H1 (cell line): ENCODE data around the gene UPK3B. TPM values are rescaled to one million over a fixed set of nuclear protein-coding genes. Genes with fewer than 3 reads are reported as not detected.

Source experiments
- CTCF ChIA-PET: fragments of 300-600 bp; sonication (Branson Sonifier 250); formaldehyde crosslinking; loops from one replicate; lab custom pipeline; 2021; ENCODE audit not compliant: partially characterized antibody; lab: Charles Lee
- POLR2A ChIA-PET: fragments of 300-600 bp; sonication (Branson Sonifier 250); formaldehyde crosslinking; loops from one replicate; lab custom pipeline; 2021; ENCODE audit warnings: inconsistent platforms; ENCODE audit not compliant: partially characterized antibody; lab: Charles Lee
- DNase-seq, 2 experiments: peaks; one replicate each; pipeline versions ENCODE4 v3.0.0 to v3.0.0-alpha.2; 2010 to 2022; ENCODE audit warnings: low spot score in 2 of 2, low read depth in 1 of 2, mixed read lengths in 1 of 2
- FAIRE-seq: peaks from 2 replicates; lab custom pipeline; 2011; peaks lifted over from hg19 to GRCh38; lab: Jason Lieb, UNC
- H2AFZ ChIP-seq: 2 replicates; pipeline ENCODE4 v1.8.1; 2012; ENCODE audit warnings: low read length, inconsistent platforms
- H2AK5ac ChIP-seq: 2 replicates; pipeline ENCODE4 v1.6.1; 2013; ENCODE audit warnings: low read depth, low read length
- H2BK120ac ChIP-seq: replicated peaks from 2 replicates; pipeline ENCODE3; 2013; ENCODE audit warnings: low read depth, low read length, inconsistent platforms
- H2BK12ac ChIP-seq: 2 replicates; pipeline ENCODE4 v1.6.1; 2013; ENCODE audit warnings: low read depth, low read length
- H2BK15ac ChIP-seq: 2 replicates; pipeline ENCODE4 v1.6.1; 2013; ENCODE audit warnings: low read length
- H2BK20ac ChIP-seq: 2 replicates; pipeline ENCODE4 v1.6.1; 2013; ENCODE audit warnings: low read length
- H2BK5ac ChIP-seq: 2 replicates; pipeline ENCODE4 v1.6.1; 2013; ENCODE audit warnings: low read depth, low read length
- H3K14ac ChIP-seq: 2 replicates; pipeline ENCODE4 v1.6.1; 2013; ENCODE audit warnings: inconsistent platforms; ENCODE audit not compliant: insufficient read length
- H3K18ac ChIP-seq: 2 replicates; pipeline ENCODE4 v1.6.1; 2013; ENCODE audit warnings: low read length; ENCODE audit errors: extremely low read depth
- H3K23ac ChIP-seq: 2 replicates; pipeline ENCODE4 v1.6.1; 2013; ENCODE audit warnings: inconsistent platforms; ENCODE audit not compliant: insufficient read length
- H3K23me2 ChIP-seq: 2 replicates; pipeline ENCODE4 v1.6.1; 2013; ENCODE audit warnings: low read depth, low read length
- H3K27ac ChIP-seq: 2 replicates; pipeline ENCODE4 v1.6.1; 2011; ENCODE audit warnings: low read depth, low read length, inconsistent platforms
- H3K27me3 ChIP-seq, 4 experiments: replicated peaks in 1 of 4; 1 replicate in 1 of 4; 2 replicates in 3 of 4; pipeline versions ENCODE4 v1.6.1 to v1.8.1; 2011 to 2013; ENCODE audit warnings: low read length in 3 of 4, mild to moderate bottlenecking in 3 of 4, inconsistent platforms in 2 of 4, mixed read lengths in 2 of 4, moderate library complexity in 1 of 4; ENCODE audit not compliant: control insufficient read depth in 3 of 4, insufficient read depth in 3 of 4; ENCODE audit errors: extremely low read depth in 1 of 4
- H3K36me3 ChIP-seq, 4 experiments: 2 replicates each; pipeline versions ENCODE4 v1.6.1 to v1.8.1; 2011 to 2013; ENCODE audit warnings: mild to moderate bottlenecking in 4 of 4, low read length in 3 of 4, moderate library complexity in 2 of 4, control low read depth in 1 of 4, inconsistent platforms in 1 of 4; ENCODE audit not compliant: insufficient read depth in 4 of 4, control insufficient read depth in 2 of 4
- H3K4ac ChIP-seq: replicated peaks from 2 replicates; pipeline ENCODE3; 2013; ENCODE audit warnings: low read length, low read depth, mixed read lengths, inconsistent platforms; ENCODE audit not compliant: insufficient read length
- H3K4me1 ChIP-seq, 4 experiments: replicated peaks in 1 of 4; 1 replicate in 1 of 4; 2 replicates in 3 of 4; pipeline versions ENCODE4 v1.6.1 to v1.8.1; 2011 to 2013; ENCODE audit warnings: low read length in 3 of 4, inconsistent platforms in 2 of 4, mixed read lengths in 1 of 4; ENCODE audit not compliant: insufficient read depth in 4 of 4, control insufficient read depth in 3 of 4
- H3K4me2 ChIP-seq, 2 experiments: 2 replicates each; pipeline versions ENCODE4 v1.6.1 to v1.8.1; 2011 to 2013; ENCODE audit warnings: low read depth in 2 of 2, low read length in 2 of 2, control low read depth in 1 of 2, inconsistent platforms in 1 of 2, mild to moderate bottlenecking in 1 of 2; ENCODE audit not compliant: insufficient read depth in 1 of 2
- H3K4me3 ChIP-seq, 4 experiments: fragments of 200-600, 300-600 bp in 1 of 4; sonication (generic), shearing (Covaris generic), sonication (Bioruptor Twin) in 1 of 4; 2 replicates each; pipeline versions ENCODE4 v1.5.1 to v1.8.1; 2011 to 2016; ENCODE audit warnings: low read length in 4 of 4, low read depth in 3 of 4, control low read depth in 2 of 4, inconsistent platforms in 2 of 4, mild to moderate bottlenecking in 2 of 4, mixed read lengths in 1 of 4, moderate library complexity in 1 of 4; ENCODE audit not compliant: insufficient read depth in 2 of 4; ENCODE audit errors: extremely low read depth in 1 of 4
- H3K56ac ChIP-seq: replicated peaks from 2 replicates; pipeline ENCODE3; 2013; ENCODE audit warnings: low read depth, mild to moderate bottlenecking, mixed read lengths, low read length, inconsistent platforms; ENCODE audit not compliant: insufficient read length
- H3K79me1 ChIP-seq: 2 replicates; pipeline ENCODE4 v1.6.1; 2013; ENCODE audit warnings: low read depth, low read length, control low read depth
- H3K79me2 ChIP-seq, 2 experiments: 2 replicates each; pipeline versions ENCODE4 v1.6.1 to v1.8.1; 2012 to 2013; ENCODE audit warnings: low read length in 2 of 2, mild to moderate bottlenecking in 2 of 2, inconsistent platforms in 1 of 2; ENCODE audit not compliant: insufficient read depth in 2 of 2, control insufficient read depth in 1 of 2
- H3K9ac ChIP-seq, 4 experiments: replicated peaks in 1 of 4; 1 replicate in 1 of 4; 2 replicates in 3 of 4; pipeline versions ENCODE4 v1.6.1 to v1.8.1; 2011 to 2013; ENCODE audit warnings: low read depth in 3 of 4, low read length in 3 of 4, control low read depth in 2 of 4, mild to moderate bottlenecking in 2 of 4, moderate library complexity in 2 of 4, inconsistent platforms in 1 of 4; ENCODE audit errors: extremely low read depth in 1 of 4
- H3K9me3 ChIP-seq, 2 experiments: 2 replicates each; pipeline versions ENCODE4 v1.6.1 to v1.8.1; 2012 to 2013; ENCODE audit warnings: mild to moderate bottlenecking in 2 of 2, moderate library complexity in 2 of 2, control low read depth in 1 of 2, inconsistent platforms in 1 of 2, low read depth in 1 of 2, low read length in 1 of 2, mixed read lengths in 1 of 2; ENCODE audit not compliant: insufficient read depth in 2 of 2
- H4K20me1 ChIP-seq, 2 experiments: replicated peaks in 1 of 2; 2 replicates each; pipeline versions ENCODE3 to v1.8.1; 2011 to 2013; ENCODE audit warnings: inconsistent platforms in 2 of 2, low read length in 2 of 2, mild to moderate bottlenecking in 1 of 2; ENCODE audit not compliant: insufficient read depth in 2 of 2, control insufficient read depth in 1 of 2
- H4K5ac ChIP-seq: 2 replicates; pipeline ENCODE4 v1.6.1; 2013; ENCODE audit warnings: low read length, low read depth, mixed read lengths, inconsistent platforms; ENCODE audit not compliant: insufficient read length
- H4K8ac ChIP-seq: 2 replicates; pipeline ENCODE4 v1.8.0; 2013; ENCODE audit warnings: mild to moderate bottlenecking, moderate library complexity, low read length, inconsistent platforms; ENCODE audit not compliant: insufficient read depth; ENCODE audit errors: extremely low read depth
- H4K91ac ChIP-seq: replicated peaks from 2 replicates; pipeline ENCODE3; 2013; ENCODE audit warnings: low read length, mixed read lengths, inconsistent platforms; ENCODE audit not compliant: insufficient read length
- BACH1 ChIP-seq: IDR thresholded peaks from 2 replicates; pipeline ENCODE4 v1.6.1; 2012; ENCODE audit warnings: low read length, improper control_type of control experiment
- CHD1 ChIP-seq: IDR thresholded peaks from 2 replicates; pipeline ENCODE4 v1.6.1; 2012; ENCODE audit warnings: low read depth, low read length, improper control_type of control experiment
- EGR1 ChIP-seq: IDR thresholded peaks from 2 replicates; pipeline ENCODE4 v1.6.1; 2011; ENCODE audit warnings: low read depth, low read length, borderline replicate concordance
- GABPA ChIP-seq: IDR thresholded peaks from 2 replicates; pipeline ENCODE4 v1.6.1; 2011; ENCODE audit warnings: mild to moderate bottlenecking, low read length, moderate library complexity, borderline replicate concordance; ENCODE audit not compliant: insufficient read depth
- POU5F1 ChIP-seq: IDR thresholded peaks from 2 replicates; pipeline ENCODE4 v1.6.1; 2011; ENCODE audit warnings: low read depth, mild to moderate bottlenecking, low read length, moderate library complexity
- SAP30 ChIP-seq: fragments of 300-600 bp; sonication (generic); IDR thresholded peaks from 2 replicates; pipeline ENCODE4 v1.7.1; 2012; ENCODE audit warnings: low read length, moderate library complexity, mild to moderate bottlenecking, inconsistent platforms; ENCODE audit not compliant: insufficient read depth, insufficient replicate concordance
- TAF7 ChIP-seq: optimal IDR thresholded peaks from 2 replicates; pipeline ENCODE3; 2011; ENCODE audit warnings: low read depth, mild to moderate bottlenecking, inconsistent platforms, low read length, moderate library complexity, borderline replicate concordance
- WGBS, 2 experiments: shearing (Covaris generic) in 1 of 2; methylation state at CpG; one replicate each; pipeline versions ENCODE4 v1.1.6 to v1.1.7; 2013 to 2015; ENCODE audit warnings: low lambda C conversion rate in 2 of 2, mixed read lengths in 2 of 2, inconsistent platforms in 1 of 2, low coverage in 1 of 2, missing lambda C conversion rate in 1 of 2; ENCODE audit not compliant: insufficient replicate concordance in 2 of 2, insufficient coverage in 1 of 2, insufficient read length in 1 of 2; ENCODE audit errors: extremely low coverage in 1 of 2, missing lambda C conversion rate in 1 of 2; 5-methylcytosine and 5-hydroxymethylcytosine counted together
- polyA plus RNA-seq, 7 experiments: library from polyadenylated mRNA; depleted of rRNA in 3 of 7; stranded (reverse) in 5 of 7; unstranded in 2 of 7; fragments of >200 nt in 5 of 7; fragments of 200-250 nt in 2 of 7; gene quantifications; 1 replicate in 5 of 7; 2 replicates in 1 of 7; 4 replicates in 1 of 7; pipeline versions ENCODE4 v1.2.1 to v1.2.3, GENCODE V29; 2011 to 2013; ENCODE audit warnings: missing spikeins in 2 of 7, mixed read lengths in 2 of 7
- total RNA-seq: library from RNA; stranded (reverse); fragmentation: NEBNext Ultra II Directional; extraction: Animal tissue kit (Norgen Biotek cat#: 25700); gene quantifications from 2 replicates; pipeline ENCODE4 v1.2.1, GENCODE V29; 2021

The UPK3B gene
- total and polyA plus RNA-seq, 2 of the 8 experiments (the other 6 are each of a cell fraction or from before 2014, with no cell fraction given) = 5.9 to 20.6 TPM

- no peak overlapping the region for H3K4ac ChIP-seq
- no peak overlapping the region for H2BK5ac ChIP-seq
- no peak overlapping the region for H3K56ac ChIP-seq
- no peak overlapping the region for H2BK12ac ChIP-seq
- no peak overlapping the region for H3K4me3 ChIP-seq
- no peak overlapping the region for H2AFZ ChIP-seq
- no peaks in the 10 kb centered on the region for H3K36me3 ChIP-seq
- H3K18ac ChIP-seq = no peak overlapping the region
- H4K20me1 ChIP-seq = peaks cover 0 to 1% of the 10 kb centered on the region in 2 experiments
- no peaks in the 10 kb centered on the region for H3K79me1 ChIP-seq
- no peak overlapping the region for H3K23ac ChIP-seq
- H3K14ac ChIP-seq = no peak overlapping the region
- H2BK20ac ChIP-seq = no peak overlapping the region
- H3K27me3 ChIP-seq = no peaks in the 10 kb centered on the region
- no peak overlapping the region for H2BK120ac ChIP-seq
- DNase-seq (no peak), FAIRE-seq (no peak)
- 90% methylated on average over 2 of the region's 16 CpGs; no CpG with 5 or more reads in 1 of the 2 experiments for WGBS, 2 experiments
- H4K8ac ChIP-seq = no peak overlapping the region; the same call in 1 of the 2 replicates
- POLR2A ChIA-PET = no interaction called here
- H2AK5ac ChIP-seq = no peak overlapping the region
- no peaks in the 10 kb centered on the region for H3K79me2 ChIP-seq
- H3K27ac ChIP-seq = no peak overlapping the region
- H3K4me2 ChIP-seq = no peak overlapping the region
- TF ChIP-seq BACH1 = no peak
- TF ChIP-seq EGR1 = no peak
- no peak for TF ChIP-seq SAP30
- TF ChIP-seq TAF7 = no peak
- no peak for TF ChIP-seq POU5F1
- TF ChIP-seq GABPA = no peak
- no peak for TF ChIP-seq CHD1
- H2BK15ac ChIP-seq = no peak overlapping the region
- no peaks in the 10 kb centered on the region for H3K23me2 ChIP-seq
- peaks cover 0 to 13% (median 9%) of the 10 kb centered on the region in 4 experiments; a peak in 6 of 7 replicates for H3K4me1 ChIP-seq
- CTCF ChIA-PET = no interaction called here
- no peak overlapping the region for H3K9ac ChIP-seq
- H4K91ac ChIP-seq = peak overlapping the region; percentile 42
- no peaks in the 10 kb centered on the region for H3K9me3 ChIP-seq
- H4K5ac ChIP-seq = no peak overlapping the region
Measured at GRCh38 chr7:76514926-76515771, 4.8 kb downstream of the UPK3B start.
